GM06990 (cell line): ENCODE measurements around the gene ATXN2.
A peak's percentile ranks its signal among the peaks of the same experiment; 100 is the strongest.

Source experiments
- DNase-seq: peaks from one replicate; pipeline ENCODE4 v3.0.0-alpha.2; 2011; ENCODE audit not compliant: insufficient read length; ENCODE audit errors: extremely low read depth
- H3K27me3 ChIP-seq: replicated peaks from 2 replicates; pipeline ENCODE4 v1.6.0; 2011; ENCODE audit warnings: low read length; ENCODE audit not compliant: control insufficient read depth, insufficient read depth
- H3K36me3 ChIP-seq: 2 replicates; pipeline ENCODE4 v1.5.1; 2011; ENCODE audit warnings: low read length; ENCODE audit not compliant: control insufficient read depth, insufficient read depth
- H3K4me3 ChIP-seq: replicated peaks from 2 replicates; pipeline ENCODE4 v1.5.1; 2011; ENCODE audit warnings: low read depth, mild to moderate bottlenecking, control low read depth, low read length
- CTCF ChIP-seq: IDR thresholded peaks from 2 replicates; pipeline ENCODE4 v1.5.1; 2011; ENCODE audit warnings: low read length, control low read depth, mild to moderate bottlenecking, inconsistent platforms; ENCODE audit not compliant: insufficient read depth, poor library complexity, severe bottlenecking

Gene ATXN2

DNA sequence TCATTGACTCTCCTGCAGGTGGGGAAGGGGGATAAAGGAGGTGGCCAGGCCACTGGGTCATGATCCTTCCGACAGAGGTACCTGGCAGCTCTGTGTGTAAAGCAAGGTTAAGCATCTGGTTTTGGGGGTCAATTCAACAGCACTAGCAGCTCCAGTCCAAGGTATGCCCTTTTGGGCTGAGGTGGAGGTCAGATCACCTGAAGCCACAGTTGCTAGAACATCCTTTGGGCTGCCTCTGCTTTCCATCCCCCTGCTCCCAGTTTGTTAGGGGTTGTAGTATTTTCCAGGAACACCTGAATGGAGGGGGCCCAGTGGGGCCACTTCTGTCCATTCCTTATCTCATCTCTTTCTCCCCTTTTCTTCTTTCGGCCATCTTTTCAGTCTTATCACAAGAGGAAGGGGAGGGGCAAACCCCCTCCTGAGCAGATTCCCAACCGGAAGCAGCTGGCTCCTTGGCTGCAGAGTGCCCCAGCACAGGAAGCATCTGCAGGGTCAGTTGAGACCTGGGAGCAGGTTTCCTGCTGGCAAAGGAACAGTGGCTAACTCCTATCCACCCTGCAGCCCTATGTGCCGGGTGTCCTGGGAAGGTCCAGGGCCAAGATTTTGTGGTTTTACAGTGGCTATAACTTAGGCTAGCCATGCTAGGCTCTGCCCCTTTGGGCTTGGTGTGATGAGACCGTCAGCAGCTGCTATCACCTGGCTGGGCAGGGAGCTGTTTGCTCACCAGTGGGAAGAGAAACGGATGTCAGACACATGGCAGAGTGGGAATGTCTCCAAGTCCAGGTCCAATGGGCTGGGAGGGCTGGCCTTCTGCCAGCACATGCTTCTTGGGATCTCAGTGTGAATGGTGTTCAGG is 153.2 kb downstream of the ATXN2 start:
- Histone ChIP-seq H3K36me3 (peaks cover 42% of the 10 kb centered on the region), H3K27me3 (no peaks in the 10 kb centered on the region), H3K4me3 (no peak overlapping the region)
- no peak for TF ChIP-seq CTCF
- DNase-seq = no peak

- Histone ChIP-seq H3K36me3 (peaks cover 38% of the 10 kb centered on the region), H3K4me3 (no peak overlapping the region; the same call in 1 of the 2 replicates), H3K27me3 (no peaks in the 10 kb centered on the region)
- TF ChIP-seq CTCF = no peak
- peak; percentile 87 for DNase-seq
These were observed 154.0 kb downstream of the ATXN2 start for GRCh38 chr12:111444925-111445725.

DNA sequence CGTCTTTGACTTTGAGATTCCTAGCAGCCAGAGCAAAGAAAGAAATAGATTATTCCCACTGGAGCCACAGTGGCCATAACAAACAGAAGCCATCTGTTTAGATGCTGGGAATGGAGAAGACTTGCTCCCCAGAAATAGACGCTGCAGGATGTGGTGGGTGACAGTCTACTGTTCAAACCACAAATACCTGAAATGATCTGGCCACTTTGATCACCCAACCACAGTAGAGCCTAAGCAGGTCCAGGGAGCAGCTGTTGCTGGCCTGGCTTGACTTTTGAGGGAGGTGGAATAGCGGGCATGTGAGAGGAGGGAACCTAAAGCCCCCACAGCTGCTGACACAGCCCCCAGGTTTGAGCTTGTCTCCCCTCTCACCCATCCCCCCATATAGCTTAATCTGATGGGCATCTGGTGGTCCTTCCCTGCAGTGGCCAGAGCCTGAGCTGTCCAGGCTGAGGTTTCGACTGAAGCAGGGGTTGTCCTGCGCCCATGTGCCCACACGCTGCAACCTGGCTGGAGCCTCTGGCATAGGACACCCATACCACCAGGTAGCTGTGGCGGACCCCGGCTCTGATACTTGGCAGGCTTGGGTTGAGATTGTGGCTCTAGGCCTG is 154.7 kb downstream of the ATXN2 start:
- Histone ChIP-seq H3K4me3 (peak overlapping the region; percentile 47), H3K36me3 (peaks cover 42% of the 10 kb centered on the region), H3K27me3 (no peaks in the 10 kb centered on the region)
- DNase-seq = no peak
- TF ChIP-seq CTCF = no peak

- TF ChIP-seq CTCF = no peak
- H3K36me3 ChIP-seq = peaks cover 40% of the 10 kb centered on the region
- no peaks in the 10 kb centered on the region for H3K27me3 ChIP-seq
- DNase-seq = no peak
- H3K4me3 ChIP-seq = no peak overlapping the region
These were observed 155.5 kb downstream of the ATXN2 start for GRCh38 chr12:111443586-111443985.

DNA sequence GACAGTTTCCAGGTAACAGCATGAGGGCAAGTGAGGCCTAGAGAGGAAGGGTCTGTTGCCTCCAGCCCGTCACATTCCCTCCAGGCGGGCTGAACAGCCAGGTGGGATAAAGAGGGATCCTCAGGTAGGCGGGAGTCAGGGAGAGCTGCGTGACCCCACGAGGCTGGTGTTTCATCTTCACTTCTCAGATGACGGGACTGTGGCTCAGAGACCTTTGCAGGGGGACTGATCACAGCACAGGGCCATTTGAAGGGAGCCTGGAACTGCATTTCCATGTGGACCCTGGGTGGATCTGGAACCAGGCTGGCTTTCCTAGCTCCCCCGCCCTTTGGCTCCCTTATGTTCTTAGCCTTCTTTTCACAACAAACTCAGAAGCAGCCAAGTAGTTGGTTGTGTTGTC is 156.0 kb downstream of the ATXN2 start:
- Histone ChIP-seq H3K36me3 (peaks cover 37% of the 10 kb centered on the region), H3K27me3 (no peaks in the 10 kb centered on the region), H3K4me3 (no peak overlapping the region)
- no peak for TF ChIP-seq CTCF
- DNase-seq = no peak
